Measurements from ENCODE around the gene HSD11B2. TPM values are rescaled to one million over a fixed set of nuclear protein-coding genes. Genes with fewer than 3 reads are reported as not detected.

The HSD11B2 gene
- total and polyA plus RNA-seq, 2 donors: 1.9 to 6.9 TPM

DNA sequence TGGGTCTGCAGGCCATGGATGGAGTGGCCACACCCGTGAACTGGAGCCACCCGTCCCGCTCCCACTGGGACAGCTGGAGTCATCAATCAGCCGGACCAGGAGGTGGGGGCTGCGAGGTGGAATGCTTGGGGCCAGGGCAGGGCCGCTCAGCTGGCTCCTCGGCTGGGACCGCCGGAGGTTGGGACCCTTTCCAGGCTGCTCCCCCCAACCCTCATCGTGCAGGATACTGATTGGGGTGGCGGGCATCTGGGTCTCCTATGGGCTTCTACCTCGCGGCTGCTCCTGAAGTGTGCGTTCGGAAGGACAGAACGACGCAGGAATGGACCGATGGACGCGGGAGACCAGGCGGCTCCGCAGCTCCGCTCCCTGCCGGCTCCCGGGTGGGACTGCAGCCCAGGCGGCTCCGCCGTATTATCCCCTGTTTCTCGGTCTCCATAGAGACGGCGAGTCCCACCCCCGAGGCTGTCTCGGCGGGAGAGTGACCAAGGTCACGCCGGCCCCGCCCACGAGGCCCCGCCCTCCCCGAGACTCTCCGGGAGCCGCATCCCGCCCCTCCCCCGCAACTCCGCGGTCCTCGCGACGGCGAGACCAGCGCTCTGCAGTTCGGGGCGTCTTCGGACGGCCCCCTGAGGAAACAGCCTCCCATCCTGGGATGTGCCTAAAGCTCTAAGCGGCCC, 37.7 kb upstream of the HSD11B2 start, which contains the start of gene TPPP3:
TSS of gene TPPP3 (minus strand) at position 388 of the 677 bp plus-strand sequence. CDS start 2,387 bp downstream, outside the sequence.
- no peaks in the 10 kb centered on the region for H3K4me1 ChIP-seq (ENCODE audit: insufficient read depth)
- DNase-seq (ENCODE audit: extremely low spot score): no peak
- H3K4me3 ChIP-seq (ENCODE audit: low read depth, low read length): peak within 1 kb of the TSS; percentile 14
- no peaks in the 10 kb centered on the region for H3K36me3 ChIP-seq (ENCODE audit: insufficient read depth)
- 1% methylated on average over 56 of the region's 56 CpGs for WGBS
- H3K27ac ChIP-seq (ENCODE audit: low read depth): no peak within 1 kb of the TSS

DNA sequence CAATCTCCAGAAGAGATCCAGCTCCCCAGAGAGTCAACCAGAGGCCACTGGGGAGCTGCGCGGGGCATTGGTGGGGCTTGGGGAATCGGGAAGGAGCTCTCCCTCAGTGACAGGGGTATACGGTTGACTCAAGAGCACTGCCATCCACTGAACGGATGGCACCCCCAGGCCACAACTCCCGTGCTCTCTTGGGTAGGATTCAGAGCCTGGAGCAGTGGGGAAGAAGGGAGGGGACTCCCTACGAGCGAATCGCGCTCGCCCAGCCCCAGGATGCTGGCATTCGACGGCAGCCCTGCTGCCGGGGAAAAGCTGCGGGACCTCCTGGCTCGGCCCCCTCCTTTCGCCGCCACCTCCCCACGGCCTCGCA, 37.1 kb upstream of the HSD11B2 start:
- H3K27ac ChIP-seq (ENCODE audit: low read depth): no peak overlapping the region
- WGBS: 13% methylated on average over 20 of the region's 20 CpGs
- no peaks in the 10 kb centered on the region for H3K36me3 ChIP-seq (ENCODE audit: insufficient read depth)
- no peak for DNase-seq (ENCODE audit: extremely low spot score)
- peak overlapping the region; percentile 14 for H3K4me3 ChIP-seq (ENCODE audit: low read depth, low read length)
- no peaks in the 10 kb centered on the region for H3K4me1 ChIP-seq (ENCODE audit: insufficient read depth)

DNA sequence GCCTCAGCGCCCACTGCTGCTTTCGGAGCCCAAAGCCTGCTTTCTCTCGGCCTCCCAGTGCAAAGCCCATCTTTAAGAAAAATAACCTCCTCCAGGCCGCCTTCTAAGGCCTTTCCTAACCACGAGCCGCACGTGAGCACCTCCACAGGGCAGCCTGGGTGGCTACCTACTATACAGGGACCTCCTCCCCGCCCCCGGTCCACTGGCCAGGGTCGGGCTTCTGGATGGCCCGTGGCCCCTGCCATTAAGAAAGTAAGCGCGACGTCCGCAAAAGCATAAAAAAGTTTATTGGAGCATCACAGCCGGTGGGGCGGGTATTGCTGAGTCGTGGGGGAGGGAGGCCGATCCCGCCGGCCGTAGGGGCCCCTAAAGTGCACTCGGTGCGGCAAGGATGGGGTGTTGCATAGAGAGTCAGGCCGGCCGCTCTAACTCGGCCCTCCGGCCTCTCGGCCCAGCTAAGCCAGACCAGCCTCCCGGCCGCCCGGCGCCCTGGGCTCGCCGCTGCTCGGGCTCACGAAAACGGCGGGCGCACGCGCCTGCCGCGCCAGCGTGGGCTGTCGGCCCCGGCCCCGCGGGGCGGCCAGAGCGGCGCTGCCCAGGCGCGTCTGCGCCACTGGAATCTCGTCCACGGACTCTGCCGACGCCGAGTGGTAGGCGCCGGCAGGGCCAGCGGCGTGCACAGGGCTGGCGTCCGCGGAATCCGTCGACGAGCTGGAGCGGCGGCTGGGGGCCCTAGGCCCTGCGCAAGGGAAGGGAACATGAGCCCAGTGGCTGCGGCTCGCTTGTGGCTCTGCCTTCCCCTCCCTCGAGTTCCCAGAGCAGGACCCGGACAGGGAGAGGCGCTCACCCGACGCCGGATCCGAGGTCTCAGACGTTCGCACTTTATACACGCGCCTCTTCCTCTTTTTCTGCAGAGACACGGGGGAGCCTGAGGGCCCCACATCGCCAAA, 36.5 kb upstream of the HSD11B2 start:
- peak overlapping the region; percentile 5 for H3K4me3 ChIP-seq (ENCODE audit: low read depth, low read length)
- no peaks in the 10 kb centered on the region for H3K4me1 ChIP-seq (ENCODE audit: insufficient read depth)
- DNase-seq (ENCODE audit: extremely low spot score): no peak
- no peaks in the 10 kb centered on the region for H3K36me3 ChIP-seq (ENCODE audit: insufficient read depth)
- WGBS: 42% methylated on average over 88 of the region's 88 CpGs
- no peak overlapping the region for H3K27ac ChIP-seq (ENCODE audit: low read depth)

DNA sequence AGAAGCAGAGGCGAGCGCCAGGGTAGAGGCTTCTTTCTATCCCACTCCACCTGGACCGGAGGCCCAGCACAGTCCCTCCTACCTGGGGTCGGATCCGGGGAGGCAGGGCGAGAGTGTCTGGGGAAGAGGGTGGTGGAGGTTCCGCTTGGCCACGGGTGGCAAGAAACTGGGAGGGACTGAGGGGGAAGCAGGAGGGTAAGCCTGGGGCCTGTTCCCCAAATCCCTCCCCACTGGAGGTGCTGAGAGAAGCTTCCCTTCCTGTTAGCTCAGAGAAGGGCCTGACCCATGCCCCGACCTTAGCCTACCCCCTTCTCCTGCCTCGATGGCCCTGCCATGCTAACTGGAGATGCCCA, 35.8 kb upstream of the HSD11B2 start:
- no peak for DNase-seq (ENCODE audit: extremely low spot score)
- H3K36me3 ChIP-seq (ENCODE audit: insufficient read depth): no peaks in the 10 kb centered on the region
- no peaks in the 10 kb centered on the region for H3K4me1 ChIP-seq (ENCODE audit: insufficient read depth)
- 85% methylated on average over 10 of the region's 10 CpGs for WGBS
- H3K4me3 ChIP-seq (ENCODE audit: low read depth, low read length): no peak overlapping the region
- no peak overlapping the region for H3K27ac ChIP-seq (ENCODE audit: low read depth)

DNA sequence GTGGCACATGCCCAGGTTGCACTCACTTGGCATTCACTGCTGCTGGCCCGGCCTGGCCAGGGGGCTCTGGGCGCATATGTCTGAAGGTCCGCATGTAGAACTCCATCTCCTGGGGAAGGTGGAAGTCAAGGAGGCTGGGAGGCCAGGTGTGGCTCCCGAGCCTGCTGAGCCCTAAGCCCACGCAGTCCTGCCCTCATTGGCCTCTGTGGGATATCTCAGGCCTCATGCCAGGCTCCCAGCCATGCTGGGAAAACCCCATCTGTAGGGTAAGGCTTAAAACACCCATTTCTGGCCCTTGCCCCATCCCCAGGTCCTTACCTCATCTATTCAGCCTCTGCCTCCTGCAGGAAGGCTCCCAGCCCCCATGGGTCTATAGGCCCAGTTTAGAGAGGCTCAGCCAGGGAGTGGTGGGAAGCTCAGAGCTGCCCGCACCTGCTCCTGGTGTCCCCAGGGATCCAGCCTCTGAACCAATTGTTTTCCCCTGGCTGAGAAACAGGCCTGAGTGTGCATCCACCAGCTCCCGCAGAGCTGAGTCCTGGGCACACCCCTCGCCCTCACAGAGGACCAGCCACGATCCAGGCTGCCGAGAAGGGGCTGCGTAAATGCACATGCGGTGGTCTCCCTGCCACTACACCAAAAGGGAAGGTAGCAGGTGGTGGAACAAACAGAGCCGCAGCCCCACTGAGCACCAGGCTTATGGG, 35.3 kb upstream of the HSD11B2 start:
- Histone ChIP-seq H3K27ac (ENCODE audit: low read depth) (no peak overlapping the region), H3K36me3 (ENCODE audit: insufficient read depth) (no peaks in the 10 kb centered on the region), H3K4me1 (ENCODE audit: insufficient read depth) (no peaks in the 10 kb centered on the region), H3K4me3 (ENCODE audit: low read depth, low read length) (no peak overlapping the region)
- no peak for DNase-seq (ENCODE audit: extremely low spot score)
- 82% methylated on average over 13 of the region's 13 CpGs for WGBS

DNA sequence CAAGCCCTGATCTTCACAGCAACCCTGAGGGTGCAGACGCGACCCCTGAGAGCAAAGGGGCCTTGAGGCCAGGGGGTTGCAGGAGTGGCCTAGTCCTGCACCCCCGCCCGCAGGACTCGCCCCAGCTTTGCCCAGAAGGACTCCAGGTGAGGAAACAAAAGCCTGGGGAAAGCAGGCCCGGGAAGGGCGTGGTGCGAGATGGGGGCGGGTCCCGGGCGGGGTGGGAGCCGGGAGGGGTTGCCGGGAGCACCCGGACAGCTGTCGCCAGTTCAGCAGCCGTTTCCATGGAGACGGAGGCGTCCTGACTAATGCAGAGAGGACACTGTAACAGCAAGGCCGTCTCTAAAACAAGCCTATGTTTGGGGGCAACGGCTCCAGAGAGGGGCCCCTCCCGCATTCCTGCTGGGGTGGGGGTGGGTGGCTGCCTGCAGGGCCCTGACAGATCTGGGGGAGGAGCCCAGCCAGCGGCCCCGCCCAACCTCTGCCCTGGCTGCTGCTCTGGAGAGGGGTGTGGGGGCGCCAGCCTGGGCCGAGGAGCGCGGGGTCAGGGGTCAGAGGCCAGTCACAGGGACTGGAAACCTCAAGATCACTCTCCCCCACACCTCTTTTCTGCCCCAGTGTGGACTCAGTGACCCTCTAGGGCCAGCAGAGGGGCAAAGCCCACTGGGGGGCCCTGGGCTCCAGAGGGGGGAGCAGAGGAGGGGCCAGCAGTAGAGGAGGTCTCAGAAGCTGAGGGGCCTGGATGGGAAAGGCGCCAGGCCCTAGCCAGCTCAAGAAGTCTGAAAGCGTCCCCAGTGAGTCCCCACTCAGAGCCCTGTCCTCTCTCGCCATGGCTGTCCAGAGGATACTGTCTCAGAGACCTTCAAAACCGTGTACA, 34.5 kb upstream of the HSD11B2 start:
- no peaks in the 10 kb centered on the region for H3K36me3 ChIP-seq (ENCODE audit: insufficient read depth)
- no peak overlapping the region for H3K27ac ChIP-seq (ENCODE audit: low read depth)
- no peak overlapping the region for H3K4me3 ChIP-seq (ENCODE audit: low read depth, low read length)
- DNase-seq (ENCODE audit: extremely low spot score): peak; percentile 81
- no peaks in the 10 kb centered on the region for H3K4me1 ChIP-seq (ENCODE audit: insufficient read depth)
- 21% methylated on average over 31 of the region's 31 CpGs for WGBS

DNA sequence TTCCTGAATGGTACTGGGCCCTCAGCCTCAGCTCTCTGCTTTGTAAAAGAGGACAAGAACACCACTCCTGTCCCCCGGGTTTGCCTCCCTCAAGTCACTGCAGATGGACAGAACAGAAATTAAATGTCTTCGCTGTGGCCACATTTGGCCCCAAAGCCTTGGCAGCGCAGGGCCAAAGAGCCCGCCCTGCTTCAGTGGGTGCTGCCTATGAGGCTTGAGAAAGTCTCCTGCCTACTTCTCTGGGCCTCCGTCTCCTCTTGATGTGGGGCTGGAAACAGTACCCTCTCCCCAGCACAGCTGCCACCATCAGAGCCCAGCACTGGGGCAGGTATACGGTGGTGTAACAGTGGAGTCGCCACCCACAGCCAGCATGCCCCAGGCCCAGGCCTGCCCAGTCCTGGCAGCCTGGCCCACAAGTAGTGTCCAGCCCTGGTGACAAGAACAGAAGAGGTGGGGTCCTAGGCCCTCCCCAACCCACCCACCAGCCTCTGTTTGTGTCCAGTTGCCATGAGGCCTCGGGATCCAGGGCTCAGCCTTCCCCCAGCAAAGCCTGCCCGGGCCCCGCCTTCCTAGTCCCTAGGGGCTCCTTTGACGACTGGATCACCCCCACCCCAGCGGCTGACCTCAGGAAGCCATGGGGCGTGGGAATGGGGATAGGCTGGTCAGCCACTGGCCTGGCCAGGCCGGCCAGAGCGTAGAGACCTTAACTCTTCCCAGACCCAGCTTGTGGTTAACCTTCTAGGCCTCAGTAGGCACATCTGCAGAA, 33.7 kb upstream of the HSD11B2 start:
- Histone ChIP-seq H3K4me1 (ENCODE audit: insufficient read depth) (no peaks in the 10 kb centered on the region), H3K4me3 (ENCODE audit: low read depth, low read length) (no peak overlapping the region), H3K27ac (ENCODE audit: low read depth) (no peak overlapping the region), H3K36me3 (ENCODE audit: insufficient read depth) (no peaks in the 10 kb centered on the region)
- no peak for DNase-seq (ENCODE audit: extremely low spot score)
- 69% methylated on average over 15 of the region's 15 CpGs for WGBS

DNA sequence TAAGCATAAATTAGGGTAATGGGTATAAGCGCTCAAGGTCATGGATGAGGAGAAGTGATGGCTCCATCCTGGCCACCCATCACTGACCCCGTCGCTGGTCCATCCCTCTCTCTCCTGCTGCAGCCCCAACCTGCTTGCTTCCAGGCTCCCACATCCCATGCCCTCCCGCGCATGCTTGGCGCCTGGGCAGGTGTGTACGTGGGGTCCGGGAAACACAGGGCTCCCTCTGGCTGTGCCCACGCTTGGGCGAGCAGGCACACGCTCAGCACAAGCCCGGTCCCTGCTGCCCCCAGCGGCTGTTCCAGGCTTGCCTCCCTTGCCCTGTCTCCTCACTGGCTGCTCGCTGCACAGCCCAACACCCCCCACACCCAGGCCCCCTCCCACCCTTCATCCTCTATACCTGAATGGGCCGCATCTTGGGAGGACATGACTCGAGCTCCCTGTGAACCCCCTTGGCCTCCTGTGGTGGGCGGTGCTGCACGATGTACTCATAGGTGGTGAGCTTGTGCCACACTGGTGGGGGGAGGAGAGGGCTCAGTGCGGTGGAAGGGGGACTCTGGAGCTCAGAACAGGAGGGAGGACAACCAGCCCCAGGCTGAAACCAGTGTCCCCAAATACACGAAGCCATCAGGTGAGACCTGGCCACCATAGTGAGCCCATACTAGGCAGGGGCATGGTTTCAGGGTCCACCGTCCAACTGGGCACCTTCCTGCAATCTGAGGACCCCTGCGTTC, 32.9 kb upstream of the HSD11B2 start:
- no peak overlapping the region for H3K27ac ChIP-seq (ENCODE audit: low read depth)
- DNase-seq (ENCODE audit: extremely low spot score): no peak
- no peaks in the 10 kb centered on the region for H3K4me1 ChIP-seq (ENCODE audit: insufficient read depth)
- H3K4me3 ChIP-seq (ENCODE audit: low read depth, low read length): no peak overlapping the region
- 83% methylated on average over 22 of the region's 22 CpGs for WGBS
- H3K36me3 ChIP-seq (ENCODE audit: insufficient read depth): no peaks in the 10 kb centered on the region

DNA sequence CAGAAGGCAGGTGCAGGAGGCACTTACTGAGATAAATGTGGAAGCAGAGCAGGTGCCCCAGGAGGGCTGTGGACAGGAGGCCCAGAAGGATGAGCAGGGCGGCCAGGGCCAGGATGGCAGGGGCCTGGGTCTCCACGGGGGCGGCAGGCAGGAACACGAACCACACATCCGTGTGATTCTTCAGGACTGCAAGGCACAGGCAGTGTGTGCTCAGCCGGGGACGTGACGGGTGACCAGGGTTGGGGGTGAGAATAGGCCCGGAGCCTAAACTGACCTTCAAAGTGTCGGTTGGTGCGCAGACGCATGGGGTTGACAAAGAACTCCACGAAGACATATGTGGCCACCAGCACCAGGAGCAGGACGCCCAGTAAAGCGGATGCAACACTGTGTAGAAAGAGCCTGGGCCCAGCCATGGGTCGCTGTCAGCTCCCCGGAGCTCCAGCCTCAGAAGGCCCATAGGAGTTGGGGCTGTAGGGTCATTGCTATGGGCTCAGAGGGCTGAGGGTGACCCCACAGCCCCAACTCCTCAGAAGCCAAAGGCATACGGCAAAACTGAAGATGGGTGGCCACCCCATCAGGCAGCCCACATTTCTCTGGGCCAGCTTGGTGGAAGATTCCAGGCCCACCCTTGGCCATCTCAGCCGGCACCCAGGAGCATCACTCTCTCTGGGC, 32.2 kb upstream of the HSD11B2 start:
- no peak overlapping the region for H3K27ac ChIP-seq (ENCODE audit: low read depth)
- no peak for DNase-seq (ENCODE audit: extremely low spot score)
- WGBS: 93% methylated on average over 19 of the region's 19 CpGs
- H3K4me3 ChIP-seq (ENCODE audit: low read depth, low read length): no peak overlapping the region
- H3K4me1 ChIP-seq (ENCODE audit: insufficient read depth): no peaks in the 10 kb centered on the region
- H3K36me3 ChIP-seq (ENCODE audit: insufficient read depth): no peaks in the 10 kb centered on the region

DNA sequence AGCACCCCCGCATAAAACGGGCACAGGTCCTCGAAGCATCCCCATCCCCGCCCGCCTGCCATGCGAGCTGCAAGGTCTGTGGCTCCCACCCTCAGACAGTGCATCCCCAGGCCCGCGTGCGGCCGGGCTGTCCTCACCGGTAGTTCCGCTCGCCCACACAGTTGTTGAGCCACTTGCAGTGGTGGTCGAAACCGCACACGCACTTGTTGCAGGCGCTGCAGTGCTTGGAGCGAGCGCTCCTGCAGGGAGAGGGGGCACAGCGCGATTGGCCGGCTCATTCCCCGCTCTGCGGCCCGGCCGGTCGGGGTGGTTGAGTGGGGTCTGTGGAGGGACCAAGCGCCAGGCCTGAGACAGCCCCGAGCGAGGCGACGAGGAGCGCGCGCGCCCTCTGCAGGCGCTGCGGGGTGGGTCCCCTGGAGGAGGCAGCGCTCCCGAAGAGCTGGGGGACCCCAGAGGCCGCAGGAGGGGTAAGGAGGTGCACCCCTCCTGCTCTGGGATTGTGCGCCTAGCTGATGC, 31.6 kb upstream of the HSD11B2 start:
- Histone ChIP-seq H3K36me3 (ENCODE audit: insufficient read depth) (no peaks in the 10 kb centered on the region), H3K27ac (ENCODE audit: low read depth) (no peak overlapping the region), H3K4me3 (ENCODE audit: low read depth, low read length) (no peak overlapping the region), H3K4me1 (ENCODE audit: insufficient read depth) (no peaks in the 10 kb centered on the region)
- no peak for DNase-seq (ENCODE audit: extremely low spot score)
- WGBS: 28% methylated on average over 42 of the region's 42 CpGs

All from urinary bladder (tissue), 4 donors.